Subcutaneous abdominal adipose tissue (tissue), 5 donors: ENCODE results near the gene CEP72.
A peak's percentile ranks its signal among the peaks of the same experiment; 100 is the strongest.
"Not testable (repeated sequence)": the region's sequence is repeated elsewhere in the genome, so short reads cannot be mapped to it uniquely, and the experiment has no call there.

Experiments
- H3K27ac ChIP-seq: one replicate; pipeline ENCODE4 v1.7.0; 2013; ENCODE audit warnings: low read depth, mild to moderate bottlenecking, inconsistent platforms, low read length, moderate library complexity
- H3K27me3 ChIP-seq, 5 donors: one replicate each; pipeline ENCODE4 v1.7.0; 2013; ENCODE audit warnings: low read length in 5 of 5, inconsistent platforms in 1 of 5; ENCODE audit not compliant: control insufficient read depth in 5 of 5, insufficient read depth in 4 of 5
- H3K36me3 ChIP-seq, 5 donors: one replicate each; pipeline ENCODE4 v1.7.0; 2013; ENCODE audit warnings: low read length in 5 of 5; ENCODE audit not compliant: control insufficient read depth in 5 of 5, insufficient read depth in 5 of 5
- H3K4me1 ChIP-seq, 5 donors: one replicate each; pipeline ENCODE4 v1.7.0; 2013; ENCODE audit warnings: low read length in 5 of 5, mild to moderate bottlenecking in 3 of 5, moderate library complexity in 1 of 5; ENCODE audit not compliant: control insufficient read depth in 5 of 5, insufficient read depth in 5 of 5
- H3K4me3 ChIP-seq, 5 donors: one replicate each; pipeline ENCODE4 v1.7.0; 2013; ENCODE audit warnings: low read length in 5 of 5, low read depth in 1 of 5
- H3K9ac ChIP-seq, 5 donors: one replicate each; pipeline ENCODE4 v1.7.0; 2013; ENCODE audit warnings: low read length in 5 of 5, mild to moderate bottlenecking in 4 of 5, moderate library complexity in 3 of 5
- H3K9me3 ChIP-seq, 5 donors: one replicate each; pipeline ENCODE4 v1.7.0; 2013; ENCODE audit warnings: low read length in 5 of 5; ENCODE audit not compliant: control insufficient read depth in 5 of 5
- donor health status: healthy.
- donor health status: healthy.
- donor health status: healthy.
- donor health status: healthy.
- donor health status: healthy.

Gene CEP72

GRCh38 chr5:570886-571285 lies 41.3 kb upstream of the CEP72 start:
- Histone ChIP-seq H3K36me3 (no peaks in the 10 kb centered on the region), H3K4me3 (no peak overlapping the region), H3K27me3 (peaks cover 4 to 50% (median 36%) of the 10 kb centered on the region in 5 donors), H3K9me3 (peaks cover 3 to 18% (median 6%) of the 10 kb centered on the region in 5 donors), H3K27ac (no peak overlapping the region), H3K4me1 (peaks cover 0 to under 1% (median 0%) of the 10 kb centered on the region in 5 donors), H3K9ac (no peak overlapping the region)

DNA sequence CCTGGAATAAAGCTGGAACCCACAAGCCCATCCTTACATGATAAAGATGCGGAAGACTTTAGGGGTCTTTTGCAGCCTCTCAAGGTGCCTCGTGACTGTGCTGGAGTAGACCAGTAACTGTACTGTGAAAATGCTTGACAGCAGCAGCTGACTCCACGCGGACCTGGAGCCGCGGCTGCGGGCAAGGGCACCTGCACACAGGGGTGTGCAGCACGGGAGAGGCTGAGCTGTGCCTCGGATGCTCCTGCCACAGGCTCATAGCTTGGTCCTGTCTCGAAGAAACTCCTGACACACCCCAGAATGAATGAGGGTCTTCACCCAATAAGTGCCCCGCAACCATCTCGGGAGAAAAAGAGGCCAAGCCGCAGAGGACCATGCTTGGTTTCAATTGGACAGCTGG lies 40.3 kb upstream of the CEP72 start:
- Histone ChIP-seq H3K9ac (no peak overlapping the region), H3K27ac (no peak overlapping the region), H3K4me1 (no peaks in the 10 kb centered on the region), H3K4me3 (no peak overlapping the region), H3K9me3 (peaks cover 9 to 22% (median 14%) of the 10 kb centered on the region in 5 donors), H3K27me3 (peaks cover 2 to 47% (median 35%) of the 10 kb centered on the region in 5 donors), H3K36me3 (no peaks in the 10 kb centered on the region)

DNA sequence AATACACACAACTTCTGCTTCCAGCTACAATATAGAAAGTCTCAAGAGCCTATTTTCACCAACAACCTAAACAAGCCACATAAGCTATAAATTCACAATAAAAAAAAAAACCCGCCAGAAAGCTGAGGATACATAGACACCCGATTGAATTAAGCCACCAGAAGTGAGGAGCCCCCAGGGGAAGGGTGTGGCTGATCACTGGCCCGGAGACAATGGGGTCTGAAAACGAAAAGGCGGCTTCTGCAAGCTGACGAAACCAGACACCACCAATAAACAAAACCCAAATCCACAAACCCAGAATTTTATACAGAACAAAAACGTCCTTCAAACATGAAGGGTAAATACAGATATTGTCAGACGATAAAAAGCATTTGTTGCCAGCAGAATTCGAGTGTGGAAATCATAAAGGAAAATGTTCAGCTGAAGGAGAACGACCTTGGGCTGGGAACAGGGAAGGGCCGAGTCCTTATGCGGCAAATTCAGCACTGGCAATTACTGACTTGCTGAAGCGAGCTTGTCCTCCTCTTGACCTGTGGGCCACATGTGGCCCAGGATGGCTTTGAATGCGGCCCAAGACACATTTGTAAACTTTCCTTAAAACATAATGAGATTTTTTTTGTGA lies 39.6 kb upstream of the CEP72 start:
- H3K36me3 ChIP-seq: no peaks in the 10 kb centered on the region
- no peaks in the 10 kb centered on the region for H3K4me1 ChIP-seq
- H3K9ac ChIP-seq: no peak overlapping the region
- H3K27ac ChIP-seq: no peak overlapping the region
- peaks cover 2 to 44% (median 31%) of the 10 kb centered on the region in 5 donors for H3K27me3 ChIP-seq
- no peak overlapping the region for H3K4me3 ChIP-seq
- peaks cover 9 to 23% (median 19%) of the 10 kb centered on the region in 5 donors for H3K9me3 ChIP-seq

DNA sequence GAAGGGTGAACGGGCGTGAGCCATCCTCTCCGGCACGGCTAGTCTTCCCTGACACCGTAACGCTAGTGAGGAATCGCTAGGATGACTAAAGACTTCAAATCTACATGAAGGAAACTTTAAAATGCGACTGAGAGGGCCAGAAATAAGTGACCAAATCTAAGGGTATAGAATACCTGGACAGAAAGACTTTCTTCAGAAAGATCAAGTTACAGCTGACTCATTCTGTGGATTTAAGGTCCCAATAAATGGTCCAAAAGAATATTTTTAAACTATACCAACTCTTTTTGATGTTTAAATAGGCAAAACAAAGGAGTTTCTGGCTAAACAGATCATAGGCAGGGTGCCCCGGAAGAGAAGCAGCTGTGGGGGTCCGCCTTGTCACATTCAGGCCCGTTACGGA lies 38.9 kb upstream of the CEP72 start:
- Histone ChIP-seq H3K9me3 (peaks cover 9 to 23% (median 18%) of the 10 kb centered on the region in 5 donors), H3K27me3 (peaks cover 2 to 37% (median 25%) of the 10 kb centered on the region in 5 donors), H3K27ac (no peak overlapping the region), H3K4me3 (no peak overlapping the region), H3K36me3 (no peaks in the 10 kb centered on the region), H3K9ac (no peak overlapping the region), H3K4me1 (no peaks in the 10 kb centered on the region)

DNA sequence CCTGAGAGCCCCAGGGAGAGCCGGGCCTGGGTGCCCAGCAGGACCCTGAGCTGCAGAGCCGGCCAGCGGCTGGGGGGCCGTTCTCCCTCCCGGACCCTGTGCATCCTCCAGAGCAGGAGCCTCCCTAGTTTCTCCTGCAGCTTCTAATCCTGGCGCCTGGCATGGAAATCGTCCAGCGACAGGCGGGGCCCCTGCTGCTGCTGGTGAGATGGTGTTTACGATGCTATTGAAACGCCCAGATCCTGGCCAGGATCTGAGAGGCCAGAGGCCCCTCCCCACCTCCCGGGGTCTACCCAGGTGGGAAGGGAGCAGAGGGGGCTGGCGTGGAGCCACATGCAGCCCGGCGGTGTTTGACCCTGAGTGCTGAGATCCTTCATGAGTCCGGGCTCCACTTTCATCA lies 38.2 kb upstream of the CEP72 start:
- no peak overlapping the region for H3K4me3 ChIP-seq
- H3K27me3 ChIP-seq: peaks cover 2 to 33% (median 19%) of the 10 kb centered on the region in 5 donors
- H3K27ac ChIP-seq: no peak overlapping the region
- peaks cover 9 to 23% (median 18%) of the 10 kb centered on the region in 5 donors for H3K9me3 ChIP-seq
- no peaks in the 10 kb centered on the region for H3K36me3 ChIP-seq
- no peaks in the 10 kb centered on the region for H3K4me1 ChIP-seq
- no peak overlapping the region for H3K9ac ChIP-seq

DNA sequence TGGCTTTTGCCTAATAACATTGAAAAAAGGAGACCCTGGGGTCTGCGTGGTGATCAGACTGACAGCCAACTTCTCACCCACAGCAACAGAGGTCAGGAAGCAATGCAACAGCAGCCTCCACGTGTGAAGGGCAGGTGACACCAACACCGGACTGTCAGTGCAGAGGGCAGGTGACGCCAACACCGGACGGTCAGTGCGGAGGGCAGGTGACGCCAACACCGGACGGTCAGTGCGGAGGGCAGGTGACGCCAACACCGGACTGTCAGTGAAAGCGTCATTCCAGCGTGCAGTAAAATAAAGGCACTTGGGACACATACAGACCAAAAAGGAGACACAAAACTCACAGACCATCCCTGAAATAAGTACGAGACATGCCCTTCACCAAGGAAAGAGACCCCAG lies 37.2 kb upstream of the CEP72 start:
- H3K36me3 ChIP-seq: no peaks in the 10 kb centered on the region
- H3K4me1 ChIP-seq: no peaks in the 10 kb centered on the region
- no peak overlapping the region for H3K4me3 ChIP-seq
- H3K9me3 ChIP-seq: peaks cover 9 to 23% (median 18%) of the 10 kb centered on the region in 5 donors
- peaks cover 8 to 34% (median 22%) of the 10 kb centered on the region in 5 donors for H3K27me3 ChIP-seq
- no peak overlapping the region for H3K9ac ChIP-seq
- no peak overlapping the region for H3K27ac ChIP-seq

- Histone ChIP-seq H3K27me3 (peaks cover 9 to 30% (median 22%) of the 10 kb centered on the region in 5 donors), H3K9ac (no peak overlapping the region), H3K36me3 (no peaks in the 10 kb centered on the region), H3K4me3 (peak overlapping the region in 1 of 5 donors; percentile 5), H3K9me3 (peaks cover 9 to 23% (median 18%) of the 10 kb centered on the region in 5 donors), H3K4me1 (no peaks in the 10 kb centered on the region), H3K27ac (no peak overlapping the region)
Measured at GRCh38 chr5:575636-576035, 36.5 kb upstream of the CEP72 start.

DNA sequence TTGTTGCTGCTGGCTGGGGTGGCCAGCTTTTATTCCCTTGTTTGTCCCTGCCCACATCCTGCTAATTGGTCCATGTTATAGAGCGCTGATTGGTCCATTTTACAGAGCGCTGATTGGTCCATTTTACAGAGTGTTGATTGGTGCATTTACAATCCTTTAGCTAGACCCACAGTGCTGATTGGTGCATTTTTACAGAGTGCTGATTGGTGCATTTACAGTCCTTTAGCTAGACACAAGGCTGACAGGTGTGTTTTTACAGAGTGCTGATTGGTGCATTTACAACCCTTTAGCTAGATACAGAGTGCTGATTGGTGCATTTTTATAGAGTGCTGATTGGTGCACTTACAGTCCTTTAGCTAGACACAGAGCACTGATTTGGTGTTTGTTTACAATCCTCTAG lies 34.9 kb upstream of the CEP72 start:
- Histone ChIP-seq H3K4me3 (peak overlapping the region in 1 of 5 donors; percentile 3), H3K9me3 (peaks cover 9 to 23% (median 18%) of the 10 kb centered on the region in 5 donors), H3K27me3 (peaks cover 10 to 29% (median 19%) of the 10 kb centered on the region in 5 donors)
- not testable (repeated sequence) for H3K9ac ChIP-seq, H3K27ac ChIP-seq, H3K36me3 ChIP-seq, H3K4me1 ChIP-seq

DNA sequence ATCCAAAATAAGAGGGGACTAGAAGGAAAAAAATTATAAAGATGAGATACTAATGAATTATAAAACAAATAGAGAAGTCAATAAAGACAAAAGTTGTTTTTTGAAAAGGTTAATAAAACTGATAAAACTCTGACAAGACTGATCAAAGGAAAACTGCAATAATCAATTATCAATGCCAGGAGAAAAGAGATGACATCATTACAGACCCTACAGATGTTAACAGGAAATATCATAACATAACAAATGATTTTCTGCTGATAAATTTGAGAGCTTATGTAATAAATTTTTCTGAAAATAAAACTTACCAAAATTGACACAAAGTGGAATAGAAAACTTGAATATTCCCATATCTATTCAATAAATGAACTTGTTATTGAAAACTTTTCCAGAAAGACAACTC lies 34.3 kb upstream of the CEP72 start:
- H3K4me1 ChIP-seq: no peaks in the 10 kb centered on the region
- H3K36me3 ChIP-seq: no peaks in the 10 kb centered on the region
- peaks cover 13 to 29% (median 20%) of the 10 kb centered on the region in 5 donors for H3K27me3 ChIP-seq
- peaks cover 9 to 23% (median 18%) of the 10 kb centered on the region in 5 donors for H3K9me3 ChIP-seq
- no peak overlapping the region for H3K27ac ChIP-seq
- H3K9ac ChIP-seq: no peak overlapping the region
- no peak overlapping the region for H3K4me3 ChIP-seq

DNA sequence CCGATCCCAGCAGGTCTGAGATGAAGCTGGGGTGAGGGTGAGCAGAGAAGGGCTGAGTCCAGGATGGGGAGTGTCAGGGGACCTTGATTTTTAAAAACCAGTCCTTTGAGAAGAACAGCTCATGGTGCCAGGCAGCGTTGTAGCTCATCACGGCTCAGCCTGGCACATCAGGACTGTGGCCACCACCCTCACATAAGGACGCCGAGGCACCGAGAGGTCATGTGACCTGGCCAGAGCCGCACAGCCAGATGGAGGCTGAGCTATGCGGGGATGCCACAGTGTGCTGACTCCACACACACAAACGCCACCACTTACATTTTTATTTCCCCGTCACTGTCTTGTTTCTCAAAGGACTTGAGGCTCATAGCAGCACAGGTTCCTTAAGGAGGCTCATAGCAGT lies 32.9 kb upstream of the CEP72 start:
- no peak overlapping the region for H3K4me3 ChIP-seq
- H3K27me3 ChIP-seq: peaks cover 13 to 35% (median 14%) of the 10 kb centered on the region in 5 donors
- H3K4me1 ChIP-seq: no peaks in the 10 kb centered on the region
- H3K36me3 ChIP-seq: no peaks in the 10 kb centered on the region
- H3K27ac ChIP-seq: no peak overlapping the region
- H3K9me3 ChIP-seq: peaks cover 9 to 23% (median 18%) of the 10 kb centered on the region in 5 donors
- H3K9ac ChIP-seq: no peak overlapping the region
